GM19099 (cell line): ENCODE measurements around the gene IL6.

Experiments used
- POLR2A ChIP-seq: IDR thresholded peaks from 3 replicates; pipeline ENCODE4 v1.6.1; 2011; ENCODE audit warnings: low read depth; ENCODE audit not compliant: insufficient read length; ENCODE audit errors: extremely low read depth

IL6 gene

GRCh38 chr7:22771194-22771871 is 44.3 kb downstream of the IL6 start:
- TF ChIP-seq POLR2A = no peak

GRCh38 chr7:22771872-22772228 is 44.9 kb downstream of the IL6 start:
- TF ChIP-seq POLR2A = no peak

DNA sequence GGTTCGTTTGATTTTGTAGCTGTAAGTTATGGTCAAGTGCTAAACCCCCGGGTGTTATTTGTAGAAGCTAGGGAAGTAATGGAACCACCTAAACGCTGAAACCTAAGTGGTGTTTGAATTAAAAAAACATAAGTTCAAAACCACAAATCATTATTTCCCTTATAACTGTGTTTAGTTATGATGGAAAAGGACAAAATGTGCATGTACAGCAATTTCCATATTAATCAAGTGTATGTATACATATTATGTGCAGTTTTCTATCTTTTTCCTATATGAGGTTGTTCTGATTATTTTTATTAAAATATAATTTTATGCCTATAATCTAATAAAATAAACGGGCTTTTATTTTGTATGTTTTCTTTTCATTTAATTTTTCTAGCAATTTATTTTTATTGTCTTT is 45.9 kb downstream of the IL6 start:
- no peak for TF ChIP-seq POLR2A

DNA sequence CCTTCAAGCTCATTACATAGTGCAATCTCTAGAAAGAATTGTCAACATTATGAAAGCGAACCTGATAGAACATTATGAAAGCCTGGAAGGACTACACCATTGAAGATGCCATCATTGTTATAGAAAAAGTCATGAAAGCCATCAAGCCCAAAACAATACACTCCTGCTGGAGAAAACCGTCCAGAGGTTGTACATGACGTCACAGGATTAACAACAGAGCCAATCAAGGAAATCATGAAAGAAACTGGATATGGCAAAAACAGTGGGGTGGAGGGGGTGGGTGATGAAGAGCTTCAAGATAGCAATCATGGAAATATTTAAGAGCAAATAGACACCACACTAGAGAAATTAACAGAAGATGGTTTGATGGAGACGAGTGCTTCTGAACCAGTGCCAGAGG is 50.0 kb downstream of the IL6 start:
- no peak for TF ChIP-seq POLR2A

- no peak for TF ChIP-seq POLR2A
Measured at GRCh38 chr7:22781230-22781711, 54.3 kb downstream of the IL6 start.
